HG03066 (cell line): ENCODE measurements around the gene PPP1R8.
A peak's percentile ranks its signal among the peaks of the same experiment; 100 is the strongest.
"Not testable (repeated sequence)": the region's sequence is repeated elsewhere in the genome, so short reads cannot be mapped to it uniquely, and the experiment has no call there.

Experiments
- ATAC-seq: cut with Tn5 transposase; IDR thresholded peaks from one replicate; pipeline ENCODE4 v1.9.1; 2021; ENCODE audit warnings: low read depth; ENCODE audit not compliant: unreplicated experiment

PPP1R8 gene

GRCh38 chr1:27868932-27869718 is 38.5 kb downstream of the PPP1R8 start:
- no peak for ATAC-seq

DNA sequence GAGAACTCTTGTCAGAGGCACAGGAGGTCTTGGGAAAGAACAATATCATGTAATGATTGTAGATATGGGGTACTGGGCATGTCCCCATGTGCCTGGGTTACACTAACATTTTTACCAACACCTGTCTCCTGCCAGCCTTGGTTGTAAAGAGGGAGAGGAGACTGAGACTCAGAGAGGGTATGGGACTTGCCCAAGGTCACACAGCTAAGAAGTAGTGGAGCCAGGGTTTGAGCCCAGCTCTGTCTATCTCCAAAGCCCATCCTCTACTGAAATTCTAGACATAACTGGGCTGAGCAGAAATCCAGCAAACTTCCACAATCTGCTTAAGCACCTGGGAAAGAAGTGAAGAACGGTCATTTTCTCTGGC is 39.1 kb downstream of the PPP1R8 start:
- ATAC-seq, result no peak

GRCh38 chr1:27871076-27871475 is 40.5 kb downstream of the PPP1R8 start:
- ATAC-seq, result not testable (repeated sequence)

DNA sequence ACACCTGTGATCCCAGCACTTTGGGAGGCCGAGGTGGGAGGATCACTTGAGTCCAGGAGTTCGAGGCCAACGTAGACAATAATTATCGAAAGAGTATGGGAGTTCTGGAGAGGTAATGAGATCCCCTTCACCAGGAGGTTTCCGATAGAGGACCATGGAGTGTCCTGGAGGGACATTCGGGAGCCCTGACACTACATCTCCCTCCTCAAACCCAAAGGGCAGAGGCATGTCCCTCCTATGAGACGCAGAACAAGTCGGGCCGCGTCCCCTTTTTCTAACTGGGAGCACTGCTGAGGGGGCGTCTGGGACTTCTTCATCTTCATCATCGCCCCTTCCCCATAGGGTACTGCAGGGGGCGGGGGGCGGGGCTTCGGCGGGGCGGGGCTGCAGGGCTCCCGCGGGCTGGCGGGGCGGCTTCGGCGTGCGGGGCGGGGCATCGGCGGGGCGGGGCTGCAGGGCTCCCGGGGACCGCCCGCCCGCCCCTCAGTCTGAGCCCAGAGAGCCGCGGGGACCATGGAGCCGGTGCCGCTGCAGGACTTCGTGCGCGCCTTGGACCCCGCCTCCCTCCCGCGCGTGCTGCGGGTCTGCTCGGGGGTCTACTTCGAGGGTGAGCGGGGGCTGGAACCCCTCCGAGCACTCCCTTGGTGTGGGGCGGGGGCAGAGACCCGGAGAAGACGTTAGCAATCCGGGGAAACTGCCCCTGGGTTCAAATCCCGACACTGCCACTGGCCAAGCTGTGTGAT is 41.6 kb downstream of the PPP1R8 start, which contains the start of gene THEMIS2:
Gene THEMIS2 (plus strand): TSS at position 486 of the 743 bp plus-strand sequence. CDS start 28 bp downstream, at position 514.
- ATAC-seq, result no peak

DNA sequence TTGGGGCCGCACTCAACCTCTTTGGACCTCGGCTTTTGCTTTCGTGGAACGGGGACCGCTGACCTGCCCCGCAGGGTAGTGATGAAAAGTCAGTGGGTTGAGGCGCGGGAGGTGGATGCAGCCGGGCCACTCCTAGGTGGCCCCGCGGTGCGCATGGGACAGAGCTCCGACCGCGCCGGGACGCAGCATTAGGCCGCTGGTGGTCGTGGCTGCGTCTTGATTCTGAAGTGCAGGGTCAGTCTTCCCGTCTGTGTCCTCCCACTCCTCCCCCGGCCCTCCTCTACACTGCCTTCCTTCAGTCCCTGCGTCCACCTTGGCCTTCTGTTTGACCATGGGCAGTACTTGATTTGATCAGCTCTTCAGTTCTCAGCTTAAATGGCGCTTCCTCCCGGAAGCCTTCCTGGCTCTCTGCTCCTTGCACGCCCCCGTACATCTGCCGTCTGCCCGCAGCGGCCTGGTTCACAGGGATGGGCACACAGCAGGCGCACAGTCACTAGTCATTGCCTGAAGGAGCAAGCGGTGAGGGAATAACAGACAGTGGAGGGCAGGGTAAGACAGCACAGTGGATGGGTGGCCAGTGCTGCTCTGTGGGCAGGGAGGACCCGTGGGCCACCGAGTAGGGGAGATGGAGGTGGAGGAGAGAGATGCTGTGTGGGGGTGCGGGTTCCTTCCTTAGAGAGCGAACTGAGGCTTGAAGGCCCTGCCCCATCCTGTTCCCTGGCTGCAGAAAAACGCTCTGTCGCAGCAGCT is 42.4 kb downstream of the PPP1R8 start:
- no peak for ATAC-seq

DNA sequence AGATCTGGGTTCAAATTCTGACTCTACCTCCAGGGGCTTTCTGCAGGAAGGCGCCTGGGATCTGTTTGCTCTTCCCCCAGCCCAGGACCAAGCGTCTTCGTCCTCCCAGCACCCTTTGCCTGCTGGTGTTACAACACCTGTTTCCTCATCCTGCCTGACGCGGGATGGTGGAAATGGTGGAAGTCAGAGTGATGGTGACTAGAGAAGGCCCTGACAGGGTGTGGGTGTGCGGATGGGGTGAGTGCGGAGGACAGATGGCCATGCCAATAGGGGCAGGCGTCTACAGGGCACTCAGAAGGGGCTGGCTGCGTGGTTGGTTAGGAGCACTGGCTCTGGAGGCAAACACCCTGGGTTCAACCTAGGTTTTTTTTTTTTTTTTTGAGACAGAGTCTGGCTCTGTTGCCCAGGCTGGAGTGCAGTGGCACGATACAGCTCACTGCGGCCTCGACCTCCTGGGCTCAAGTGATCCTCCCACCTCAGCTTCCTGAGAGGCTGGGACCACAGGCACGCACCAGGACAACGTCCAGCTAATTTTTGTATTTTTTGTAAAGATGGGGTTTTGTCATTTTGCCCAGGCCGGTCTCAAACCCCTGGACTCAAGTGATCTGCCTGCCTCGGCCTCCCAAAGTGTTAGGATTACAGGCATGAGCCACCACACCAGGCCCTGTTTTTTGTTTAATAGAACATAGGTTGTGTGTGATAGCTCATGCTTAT is 43.2 kb downstream of the PPP1R8 start:
- no peak for ATAC-seq

GRCh38 chr1:27876341-27877114 is 45.9 kb downstream of the PPP1R8 start:
- ATAC-seq, result no peak

GRCh38 chr1:27877115-27877416 is 46.5 kb downstream of the PPP1R8 start:
- no peak for ATAC-seq

- no peak for ATAC-seq
These were observed 47.5 kb downstream of the PPP1R8 start for GRCh38 chr1:27878039-27878438.

DNA sequence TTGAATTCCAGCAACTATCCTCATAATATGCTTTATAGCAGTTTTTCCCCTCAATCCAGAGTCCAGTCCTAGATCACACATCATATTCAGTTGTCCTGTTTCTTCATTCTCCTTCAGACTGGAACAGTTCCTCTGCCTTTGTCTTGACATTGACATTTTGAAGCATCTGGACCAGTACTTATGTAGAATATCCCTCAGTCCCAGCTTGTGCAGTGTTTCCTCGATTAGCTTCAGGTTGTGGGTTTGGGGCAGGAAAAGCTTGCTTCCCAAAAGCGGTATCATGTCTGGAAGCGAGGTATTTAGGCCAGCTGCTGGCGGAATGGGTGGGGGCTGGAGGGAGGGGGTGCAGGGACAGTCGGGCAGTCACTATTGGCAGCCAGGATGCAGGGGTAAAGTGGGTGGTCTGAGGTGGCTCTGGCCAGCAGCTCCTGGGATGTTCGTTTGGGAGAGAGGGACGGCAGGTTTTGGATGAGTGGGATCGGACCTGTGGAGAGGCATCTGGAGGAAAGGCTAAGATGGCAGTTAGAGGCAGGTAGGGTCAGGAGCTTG is 48.3 kb downstream of the PPP1R8 start:
- no peak for ATAC-seq

- no peak for ATAC-seq
These were observed 48.9 kb downstream of the PPP1R8 start for GRCh38 chr1:27879374-27880082.

DNA sequence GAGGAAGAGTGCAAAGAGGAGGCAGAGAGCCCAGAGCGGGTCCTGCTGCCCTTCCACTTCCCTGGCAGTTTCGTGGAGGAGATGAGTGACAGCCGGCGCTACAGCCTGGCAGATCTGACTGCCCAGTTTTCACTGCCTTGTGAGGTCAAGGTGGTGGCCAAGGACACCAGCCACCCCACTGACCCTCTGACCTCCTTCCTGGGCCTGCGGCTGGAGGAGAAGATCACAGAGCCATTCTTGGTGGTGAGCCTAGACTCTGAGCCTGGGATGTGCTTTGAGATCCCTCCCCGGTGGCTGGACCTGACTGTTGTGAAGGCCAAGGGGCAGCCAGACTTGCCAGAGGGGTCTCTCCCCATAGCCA is 51.9 kb downstream of the PPP1R8 start:
- ATAC-seq, result no peak

- ATAC-seq, result no peak
These were observed 53.0 kb downstream of the PPP1R8 start for GRCh38 chr1:27883536-27883935.

- ATAC-seq, result peak; percentile 40
These were observed 53.7 kb downstream of the PPP1R8 start for GRCh38 chr1:27884006-27884954.

GRCh38 chr1:27885114-27885528 is 54.5 kb downstream of the PPP1R8 start:
- no peak for ATAC-seq

GRCh38 chr1:27885621-27886352 is 55.2 kb downstream of the PPP1R8 start:
- ATAC-seq, result no peak

DNA sequence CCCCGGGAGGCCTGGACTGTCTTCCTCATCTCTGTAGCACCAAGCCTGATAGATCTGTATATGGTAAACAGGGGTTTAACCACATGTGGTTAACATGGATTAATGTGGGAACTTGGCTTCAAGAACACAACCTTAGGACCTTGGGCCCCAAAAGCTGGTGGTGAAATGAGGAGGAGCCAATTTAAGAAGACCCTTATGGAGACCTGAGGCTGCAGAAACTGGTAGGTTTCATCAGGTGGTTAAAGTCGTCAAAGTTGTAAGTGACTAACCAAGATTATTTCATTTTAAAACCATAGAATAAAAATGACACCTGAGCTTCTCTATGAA is 55.7 kb downstream of the PPP1R8 start:
- ATAC-seq, result no peak

GRCh38 chr1:27886744-27887143 is 56.2 kb downstream of the PPP1R8 start:
- ATAC-seq, result no peak
